Parathyroid adenoma (tissue), 2 donors: ENCODE results near the gene PDE9A.

Source experiments
- H2AFZ ChIP-seq: fragments of 300-600 bp; sonication (generic); one replicate; pipeline ENCODE4 v1.7.0; 2017; ENCODE audit warnings: antibody characterized with exemption, mild to moderate bottlenecking
- H3K27ac ChIP-seq: fragments of 300-600 bp; sonication (generic); one replicate; pipeline ENCODE4 v1.7.0; 2017
- H3K27me3 ChIP-seq: fragments of 300-600 bp; sonication (generic); one replicate; pipeline ENCODE4 v1.7.0; 2017; ENCODE audit warnings: low read length; ENCODE audit not compliant: control insufficient read depth, insufficient read depth
- H3K36me3 ChIP-seq: fragments of 300-600 bp; sonication (generic); one replicate; pipeline ENCODE4 v1.7.0; 2017; ENCODE audit warnings: low read length; ENCODE audit not compliant: control insufficient read depth, insufficient read depth
- H3K4me1 ChIP-seq: fragments of 300-600 bp; sonication (generic); one replicate; pipeline ENCODE4 v1.7.0; 2017; ENCODE audit warnings: control low read depth
- H3K4me2 ChIP-seq: fragments of 300-600 bp; sonication (generic); one replicate; pipeline ENCODE4 v1.7.0; 2017; ENCODE audit warnings: low read length
- H3K4me3 ChIP-seq: fragments of 300-600 bp; sonication (generic); one replicate; pipeline ENCODE4 v1.7.0; 2017; ENCODE audit warnings: low read depth, low read length
- H3K79me2 ChIP-seq: fragments of 300-600 bp; sonication (generic); one replicate; pipeline ENCODE4 v1.7.0; 2017; ENCODE audit warnings: control low read depth
- H3K9ac ChIP-seq: fragments of 300-600 bp; sonication (generic); one replicate; pipeline ENCODE4 v1.7.0; 2017; ENCODE audit warnings: mild to moderate bottlenecking
- H3K9me3 ChIP-seq: fragments of 300-600 bp; sonication (generic); one replicate; pipeline ENCODE4 v1.7.0; 2017; ENCODE audit warnings: low read length; ENCODE audit not compliant: control insufficient read depth
- CTCF ChIP-seq: fragments of 300-600 bp; sonication (generic); IDR thresholded peaks from one replicate; pipeline ENCODE4 v1.7.0; 2017; ENCODE audit warnings: antibody characterized with exemption, mild to moderate bottlenecking
- donor health status: primary hyperparathyroidism.

Gene PDE9A

DNA sequence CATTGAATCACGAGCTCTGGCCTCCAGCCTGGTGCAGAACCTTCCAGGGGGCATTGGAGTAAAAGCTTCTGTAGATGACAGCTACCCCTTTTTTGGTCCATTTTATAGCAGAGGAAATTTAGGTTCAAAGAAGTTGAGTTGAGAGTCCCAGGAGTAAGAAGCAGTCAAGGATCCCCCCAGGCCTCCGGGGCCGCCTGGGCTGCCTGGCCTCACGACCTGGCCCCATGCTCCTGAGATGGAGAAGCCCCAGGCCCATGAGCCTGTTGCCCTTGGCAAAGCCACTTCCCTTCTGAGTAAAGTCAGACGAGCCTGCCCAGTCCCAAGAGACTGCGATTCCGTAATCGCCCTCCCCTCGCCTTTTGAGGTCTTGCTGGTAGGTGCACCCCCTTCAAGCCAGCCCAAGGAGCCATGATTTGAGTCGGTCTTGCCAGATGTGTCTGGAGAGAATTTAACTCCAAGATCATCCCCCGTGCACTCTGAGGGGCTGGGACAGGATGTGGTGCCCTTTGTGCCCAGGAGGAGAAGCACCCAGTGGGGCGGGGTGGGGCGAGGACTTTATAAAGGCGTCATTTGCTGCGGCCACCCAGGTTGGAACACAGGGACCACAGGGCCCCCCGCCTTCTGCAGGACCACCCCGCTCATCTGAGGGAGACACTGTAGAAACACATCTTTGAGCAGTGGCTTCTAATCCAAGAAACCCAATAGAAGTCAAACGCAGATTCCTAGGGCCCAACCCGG lies 30.1 kb downstream of the PDE9A start:
- Histone ChIP-seq H3K4me2 (no peak overlapping the region), H3K27ac (no peak overlapping the region), H3K9me3 (no peaks in the 10 kb centered on the region), H3K27me3 (no peaks in the 10 kb centered on the region), H3K9ac (no peak overlapping the region), H3K36me3 (no peaks in the 10 kb centered on the region), H2AFZ (no peak overlapping the region), H3K79me2 (no peaks in the 10 kb centered on the region), H3K4me3 (no peak overlapping the region), H3K4me1 (no peaks in the 10 kb centered on the region)
- TF ChIP-seq CTCF, result no peak

DNA sequence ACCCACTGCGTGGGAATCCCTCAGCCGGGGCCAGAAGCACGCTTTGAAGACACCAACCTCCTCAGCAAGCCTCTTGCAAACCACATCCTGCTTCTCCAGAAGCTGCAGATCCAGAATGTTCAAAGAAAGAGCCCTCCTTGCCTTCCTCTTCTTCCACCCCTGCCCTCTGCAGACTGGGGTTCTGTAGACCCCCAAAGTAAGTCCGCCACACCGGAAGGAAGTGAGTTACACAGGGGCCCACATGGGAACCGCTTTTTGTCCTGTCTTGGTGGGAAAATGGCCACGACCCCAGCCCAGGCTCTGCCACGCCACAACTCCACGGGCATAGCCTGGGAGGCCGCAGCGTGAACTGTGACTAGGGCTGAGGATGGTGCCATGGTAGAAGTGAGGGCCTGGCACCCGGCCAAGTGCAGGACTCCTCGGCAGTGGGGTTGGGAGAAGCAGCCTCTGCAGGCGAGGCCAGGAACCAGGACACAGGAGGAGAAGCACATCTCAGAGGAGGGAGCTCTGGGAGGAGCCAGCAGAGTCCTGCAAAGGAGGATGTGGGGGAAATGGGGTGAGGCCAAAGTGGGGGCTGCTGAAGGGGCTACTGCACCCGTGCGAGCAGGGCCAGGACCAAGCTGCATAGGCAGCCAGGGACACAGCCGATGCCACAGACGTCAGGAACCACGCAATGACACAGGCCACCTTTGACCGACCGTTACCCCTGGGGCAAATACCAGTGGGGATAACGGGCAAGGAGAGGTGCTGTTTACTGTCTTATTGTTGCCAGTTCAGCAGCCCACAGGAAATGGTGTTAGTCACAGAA lies 30.9 kb downstream of the PDE9A start:
- Histone ChIP-seq H3K79me2 (no peaks in the 10 kb centered on the region), H3K9me3 (no peaks in the 10 kb centered on the region), H2AFZ (no peak overlapping the region), H3K27me3 (no peaks in the 10 kb centered on the region), H3K4me2 (no peak overlapping the region), H3K36me3 (no peaks in the 10 kb centered on the region), H3K9ac (no peak overlapping the region), H3K4me3 (no peak overlapping the region), H3K27ac (no peak overlapping the region), H3K4me1 (no peaks in the 10 kb centered on the region)
- TF ChIP-seq CTCF, result no peak

DNA sequence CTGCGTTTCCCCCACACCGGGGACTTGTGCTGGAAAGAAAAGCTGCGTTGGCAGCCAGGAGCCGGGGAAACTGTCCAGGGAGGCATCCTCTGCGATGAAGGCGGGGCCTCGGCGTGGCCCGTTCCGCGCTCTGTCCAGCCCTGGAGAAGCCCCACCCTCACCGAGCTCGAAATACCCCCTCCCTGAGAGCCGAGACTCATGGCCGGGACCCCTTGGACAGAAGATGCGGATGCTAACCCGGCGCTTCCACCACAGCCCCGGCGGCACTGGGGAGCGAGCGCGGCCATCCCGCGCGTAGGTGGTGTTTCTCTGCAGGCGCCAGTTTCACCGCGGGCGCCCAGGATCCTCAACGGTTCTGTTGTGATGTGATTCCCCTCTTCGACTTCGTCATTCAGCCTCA lies 31.6 kb downstream of the PDE9A start:
- Histone ChIP-seq H3K36me3 (no peaks in the 10 kb centered on the region), H3K9ac (no peak overlapping the region), H3K4me3 (no peak overlapping the region), H2AFZ (no peak overlapping the region), H3K79me2 (no peaks in the 10 kb centered on the region), H3K27ac (no peak overlapping the region), H3K9me3 (no peaks in the 10 kb centered on the region), H3K4me1 (no peaks in the 10 kb centered on the region), H3K4me2 (no peak overlapping the region), H3K27me3 (no peaks in the 10 kb centered on the region)
- no peak for TF ChIP-seq CTCF

DNA sequence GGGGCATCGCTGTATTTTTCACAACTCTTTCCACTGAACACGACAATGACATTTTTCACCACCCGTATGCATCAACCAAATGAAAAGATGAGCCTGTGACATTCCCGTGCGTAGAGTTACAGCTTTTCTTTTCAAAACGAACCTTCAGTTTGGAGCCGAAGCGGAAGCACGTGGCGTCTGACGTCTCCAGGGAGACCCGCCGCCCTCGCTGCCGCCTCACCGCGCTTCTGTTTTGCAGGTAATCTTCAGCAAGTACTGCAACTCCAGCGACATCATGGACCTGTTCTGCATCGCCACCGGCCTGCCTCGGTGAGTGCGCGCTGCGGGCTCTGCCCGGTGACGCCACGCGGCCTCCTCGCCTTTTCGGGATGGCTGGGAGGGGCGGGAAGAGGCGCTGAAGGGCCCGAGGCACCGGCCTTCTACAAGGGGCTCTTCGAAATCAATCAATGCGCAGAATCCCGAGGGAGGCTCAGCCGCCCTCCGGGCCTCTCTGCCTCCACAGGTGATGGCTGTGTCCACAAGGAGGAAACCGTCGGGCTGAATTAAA lies 32.6 kb downstream of the PDE9A start:
- no peak overlapping the region for H3K4me2 ChIP-seq
- no peaks in the 10 kb centered on the region for H3K9me3 ChIP-seq
- TF ChIP-seq CTCF, result no peak
- no peaks in the 10 kb centered on the region for H3K4me1 ChIP-seq
- H3K27ac ChIP-seq, result no peak overlapping the region
- no peaks in the 10 kb centered on the region for H3K36me3 ChIP-seq
- H3K9ac ChIP-seq, result no peak overlapping the region
- no peaks in the 10 kb centered on the region for H3K79me2 ChIP-seq
- H3K4me3 ChIP-seq, result no peak overlapping the region
- H2AFZ ChIP-seq, result no peak overlapping the region
- H3K27me3 ChIP-seq, result no peaks in the 10 kb centered on the region
